ENCODE results near the gene KRTAP1-4.

- no peak for TF ChIP-seq CEBPB (IDR thresholded peaks at IDR 0.05; ENCODE audit: low read depth, low read length)
- no peak for TF ChIP-seq CTCF (IDR thresholded peaks at IDR 0.05; ENCODE audit: control extremely low read depth in 1 of 3, insufficient read depth in 1 of 3, low read depth in 1 of 3, low read length in 3 of 3)
- TF ChIP-seq POLR2A (IDR thresholded peaks at IDR 0.05; ENCODE audit: control extremely low read depth in 1 of 2, low read depth in 2 of 2, low read length in 2 of 2), result no peak
- TF ChIP-seq SP1 (IDR thresholded peaks at IDR 0.05; ENCODE audit: low read depth, low read length), result no peak
- no peak for TF ChIP-seq EZH2 (IDR thresholded peaks at IDR 0.05; ENCODE audit: low read depth, low read length, severe bottlenecking)
- no peak for TF ChIP-seq HDAC2 (IDR thresholded peaks at IDR 0.05; ENCODE audit: borderline replicate concordance in 1 of 2, low read depth in 2 of 2, low read length in 2 of 2)
- TF ChIP-seq KDM1A (IDR thresholded peaks at IDR 0.05; ENCODE audit: borderline replicate concordance, low read length), result no peak
- no peak for TF ChIP-seq RNF2 (IDR thresholded peaks at IDR 0.05; ENCODE audit: borderline replicate concordance, low read depth, low read length, missing control alignments, poor library complexity, severe bottlenecking)
Observed at GRCh38 chr17:41048441-41048840, 18.4 kb upstream of the KRTAP1-4 start.

Data from H1 (cell line).